GDM1 (cell line): ENCODE data around the gene TGFB1I1.
"Not testable (repeated sequence)": the region's sequence is repeated elsewhere in the genome, so short reads cannot be mapped to it uniquely, and the experiment has no call there.

ENCODE experiments used
- DNase-seq: peaks from one replicate; lab custom pipeline; 2025; lab: John Stamatoyannopoulos, UW

TGFB1I1 gene

GRCh38 chr16:31517800-31518402, 45.9 kb downstream of the TGFB1I1 start:
- no peak for DNase-seq

GRCh38 chr16:31519759-31520431, 47.9 kb downstream of the TGFB1I1 start:
- DNase-seq: no peak

- no peak for DNase-seq
These were observed 49.4 kb downstream of the TGFB1I1 start for GRCh38 chr16:31521368-31521767.

- DNase-seq: no peak
These were observed 50.1 kb downstream of the TGFB1I1 start for GRCh38 chr16:31522071-31522470.

GRCh38 chr16:31523768-31524167, 51.8 kb downstream of the TGFB1I1 start:
- DNase-seq: not testable (repeated sequence)

GRCh38 chr16:31525113-31525512, 53.2 kb downstream of the TGFB1I1 start:
- DNase-seq: no peak
